CD4-positive, CD25-positive, alpha-beta regulatory T cell (primary cell): ENCODE data around the gene SLC6A13. TPM values are rescaled to one million over a fixed set of nuclear protein-coding genes. Genes with fewer than 3 reads are reported as not detected.

Source experiments
- ATAC-seq, 2 donors: fragments of 150-1000 bp; cut with Tn5 transposase; one replicate each; pipeline ENCODE4 v1.10.0; 2021; ENCODE audit warnings: low read depth in 2 of 2, moderate number of reproducible peaks in 2 of 2, moderate library complexity in 1 of 2
- DNase-seq, 3 donors: peaks; one replicate each; pipeline versions ENCODE4 v3.0.0 to v3.0.0-alpha.2; 2012 to 2022; ENCODE audit warnings: mixed read lengths in 1 of 3
- H3K27ac ChIP-seq: one replicate; pipeline ENCODE4 v1.7.0; 2013; ENCODE audit warnings: mild to moderate bottlenecking, low read length; ENCODE audit not compliant: insufficient read depth, poor library complexity, severe bottlenecking
- H3K27me3 ChIP-seq: one replicate; pipeline ENCODE4 v1.7.0; 2013; ENCODE audit warnings: low read length; ENCODE audit not compliant: control insufficient read depth, insufficient read depth
- H3K36me3 ChIP-seq: one replicate; pipeline ENCODE4 v1.7.0; 2013; ENCODE audit warnings: mild to moderate bottlenecking, low read length, moderate library complexity; ENCODE audit not compliant: control insufficient read depth, insufficient read depth
- H3K4me1 ChIP-seq: 2 replicates; pipeline ENCODE4 v1.7.0; 2013; ENCODE audit warnings: mild to moderate bottlenecking, low read length; ENCODE audit not compliant: insufficient read depth, control insufficient read depth, poor library complexity, severe bottlenecking
- H3K4me3 ChIP-seq: one replicate; pipeline ENCODE4 v1.7.0; 2013; ENCODE audit warnings: low read depth, mild to moderate bottlenecking, low read length, moderate library complexity
- H3K9me3 ChIP-seq, 2 experiments: 1 replicate in 1 of 2; 2 replicates in 1 of 2; pipeline ENCODE4 v1.7.0; 2013; ENCODE audit warnings: low read length in 2 of 2, mild to moderate bottlenecking in 1 of 2, moderate library complexity in 1 of 2; ENCODE audit not compliant: control insufficient read depth in 2 of 2
- H3K27ac Mint-ChIP-seq, 3 donors: one replicate each; pipeline ENCODE4 v1.8.0; 2020 to 2022; ENCODE audit warnings: mild to moderate bottlenecking in 3 of 3, mixed read lengths in 3 of 3, moderate library complexity in 2 of 3
- H3K27me3 Mint-ChIP-seq: one replicate; pipeline ENCODE4 v1.8.0; 2022; ENCODE audit warnings: mild to moderate bottlenecking, mixed read lengths
- H3K36me3 Mint-ChIP-seq: one replicate; pipeline ENCODE4 v1.8.0; 2020; ENCODE audit warnings: mixed read lengths
- H3K4me1 Mint-ChIP-seq, 4 donors: one replicate each; pipeline ENCODE4 v1.8.0; 2020 to 2022; ENCODE audit warnings: mixed read lengths in 4 of 4, mild to moderate bottlenecking in 1 of 4
- H3K4me3 Mint-ChIP-seq, 4 donors: one replicate each; pipeline ENCODE4 v1.8.0; 2020 to 2022; ENCODE audit warnings: mild to moderate bottlenecking in 4 of 4, mixed read lengths in 4 of 4, moderate library complexity in 3 of 4
- H3K9me3 Mint-ChIP-seq, 7 donors: one replicate each; pipeline ENCODE4 v1.8.0; 2020 to 2022; ENCODE audit warnings: mixed read lengths in 7 of 7, mild to moderate bottlenecking in 3 of 7, moderate library complexity in 2 of 7
- polyA plus RNA-seq, 4 donors: library from polyadenylated mRNA; unstranded; fragments of 300-500 nt; fragmentation: Illumina TruSeq; gene quantifications; one replicate each; pipeline ENCODE4 v1.2.3, GENCODE V29; 2021
- total RNA-seq: library from RNA; stranded (reverse); gene quantifications from one replicate; pipeline ENCODE4 v1.2.3, GENCODE V29; 2022

The SLC6A13 gene
- total and polyA plus RNA-seq, 5 donors from 2014 or later, result 0.49 TPM; not detected in 4

- no peak overlapping the region for H3K27ac ChIP-seq
- Mint-ChIP-seq H3K4me3 (no peak overlapping the region), H3K9me3 (peaks cover 0 to 3% (median 0%) of the 10 kb centered on the region in 7 donors), H3K27me3 (peaks cover 25% of the 10 kb centered on the region), H3K36me3 (no peaks in the 10 kb centered on the region), H3K27ac (no peak overlapping the region), H3K4me1 (peaks cover 0 to 6% (median 3%) of the 10 kb centered on the region in 4 donors)
- no peaks in the 10 kb centered on the region for H3K4me1 ChIP-seq
- ATAC-seq (no peak), DNase-seq (no peak)
- H3K27me3 ChIP-seq, result peaks cover 8% of the 10 kb centered on the region
- no peaks in the 10 kb centered on the region for H3K9me3 ChIP-seq
- H3K4me3 ChIP-seq, result no peak overlapping the region
- H3K36me3 ChIP-seq, result no peaks in the 10 kb centered on the region
These were observed 938 bp upstream of the SLC6A13 start for GRCh38 chr12:263574-263973.

GRCh38 chr12:262113-262512, 523 bp downstream of the SLC6A13 start:
- Mint-ChIP-seq H3K27ac (no peak overlapping the region), H3K27me3 (peaks cover 39% of the 10 kb centered on the region), H3K4me1 (peaks cover 0 to 6% (median 3%) of the 10 kb centered on the region in 4 donors), H3K9me3 (peaks cover 0 to 3% (median 0%) of the 10 kb centered on the region in 7 donors), H3K36me3 (no peaks in the 10 kb centered on the region), H3K4me3 (no peak overlapping the region)
- Histone ChIP-seq H3K9me3 (no peaks in the 10 kb centered on the region), H3K4me1 (no peaks in the 10 kb centered on the region), H3K36me3 (no peaks in the 10 kb centered on the region), H3K27ac (no peak overlapping the region), H3K27me3 (peaks cover 8% of the 10 kb centered on the region), H3K4me3 (no peak overlapping the region)
- DNase-seq, result no peak
- no peak for ATAC-seq

GRCh38 chr12:257521-258321, 4.9 kb downstream of the SLC6A13 start:
- ATAC-seq, result no peak

GRCh38 chr12:256958-257357, 5.7 kb downstream of the SLC6A13 start:
- Histone ChIP-seq H3K4me3 (no peak overlapping the region), H3K27ac (no peak overlapping the region), H3K4me1 (no peaks in the 10 kb centered on the region), H3K36me3 (no peaks in the 10 kb centered on the region), H3K27me3 (peaks cover 5% of the 10 kb centered on the region), H3K9me3 (no peaks in the 10 kb centered on the region)
- Mint-ChIP-seq H3K27me3 (peaks cover 33% of the 10 kb centered on the region), H3K4me3 (no peak overlapping the region), H3K27ac (no peak overlapping the region), H3K4me1 (no peaks in the 10 kb centered on the region), H3K36me3 (peaks cover 4% of the 10 kb centered on the region), H3K9me3 (no peaks in the 10 kb centered on the region)
- DNase-seq (no peak), ATAC-seq (no peak)

More at GRCh38 chr12:257521-258321, 4.9 kb downstream of the SLC6A13 start:
- peaks cover 40% of the 10 kb centered on the region for H3K27me3 Mint-ChIP-seq
- peaks cover 5% of the 10 kb centered on the region for H3K27me3 ChIP-seq
- DNase-seq, result no peak
- no peaks in the 10 kb centered on the region for H3K9me3 ChIP-seq
- no peak overlapping the region for H3K4me3 Mint-ChIP-seq
- no peaks in the 10 kb centered on the region for H3K36me3 ChIP-seq
- no peak overlapping the region for H3K4me3 ChIP-seq
- peaks cover 4% of the 10 kb centered on the region for H3K36me3 Mint-ChIP-seq
- H3K9me3 Mint-ChIP-seq, result no peaks in the 10 kb centered on the region
- no peaks in the 10 kb centered on the region for H3K4me1 ChIP-seq
- H3K27ac ChIP-seq, result no peak overlapping the region
- no peaks in the 10 kb centered on the region for H3K4me1 Mint-ChIP-seq
- no peak overlapping the region for H3K27ac Mint-ChIP-seq

GRCh38 chr12:256225-256624, 6.4 kb downstream of the SLC6A13 start:
- H3K36me3 Mint-ChIP-seq, result peaks cover 4% of the 10 kb centered on the region
- ATAC-seq (no peak), DNase-seq (no peak)
- peaks cover 27% of the 10 kb centered on the region for H3K27me3 Mint-ChIP-seq
- no peaks in the 10 kb centered on the region for H3K9me3 Mint-ChIP-seq
- H3K36me3 ChIP-seq, result no peaks in the 10 kb centered on the region
- no peak overlapping the region for H3K4me3 ChIP-seq
- H3K27ac ChIP-seq, result no peak overlapping the region
- no peaks in the 10 kb centered on the region for H3K9me3 ChIP-seq
- H3K4me3 Mint-ChIP-seq, result peak overlapping the region in 1 of 4 donors; percentile 10
- no peak overlapping the region for H3K27ac Mint-ChIP-seq
- no peaks in the 10 kb centered on the region for H3K4me1 ChIP-seq
- peaks cover 5% of the 10 kb centered on the region for H3K27me3 ChIP-seq
- H3K4me1 Mint-ChIP-seq, result no peaks in the 10 kb centered on the region

- ATAC-seq, result no peak
- peaks cover 24% of the 10 kb centered on the region for H3K27me3 Mint-ChIP-seq
- H3K4me1 Mint-ChIP-seq, result no peaks in the 10 kb centered on the region
These were observed 7.7 kb downstream of the SLC6A13 start for GRCh38 chr12:254912-255311.

GRCh38 chr12:254039-254438, 8.6 kb downstream of the SLC6A13 start:
- no peaks in the 10 kb centered on the region for H3K9me3 ChIP-seq
- peaks cover 24% of the 10 kb centered on the region for H3K27me3 Mint-ChIP-seq
- no peaks in the 10 kb centered on the region for H3K27me3 ChIP-seq
- H3K36me3 Mint-ChIP-seq, result peaks cover 4% of the 10 kb centered on the region
- no peak overlapping the region for H3K27ac ChIP-seq
- ATAC-seq (no peak), DNase-seq (no peak)
- peaks cover 0 to 3% (median 0%) of the 10 kb centered on the region in 7 donors for H3K9me3 Mint-ChIP-seq
- no peaks in the 10 kb centered on the region for H3K4me1 ChIP-seq
- H3K4me1 Mint-ChIP-seq, result no peaks in the 10 kb centered on the region
- no peak overlapping the region for H3K27ac Mint-ChIP-seq
- H3K4me3 Mint-ChIP-seq, result no peak overlapping the region
- H3K36me3 ChIP-seq, result no peaks in the 10 kb centered on the region
- no peak overlapping the region for H3K4me3 ChIP-seq

More at GRCh38 chr12:254912-255311, 7.7 kb downstream of the SLC6A13 start:
- Histone ChIP-seq H3K4me1 (no peaks in the 10 kb centered on the region), H3K27ac (no peak overlapping the region), H3K9me3 (no peaks in the 10 kb centered on the region), H3K36me3 (no peaks in the 10 kb centered on the region), H3K27me3 (peaks cover 4% of the 10 kb centered on the region), H3K4me3 (no peak overlapping the region)
- Mint-ChIP-seq H3K27ac (no peak overlapping the region), H3K36me3 (peaks cover 4% of the 10 kb centered on the region), H3K9me3 (peaks cover 0 to 1% (median 0%) of the 10 kb centered on the region in 7 donors), H3K4me3 (no peak overlapping the region)
- no peak for DNase-seq
